ENCODE measurements around the gene DMRTC2.

Gene DMRTC2

DNA sequence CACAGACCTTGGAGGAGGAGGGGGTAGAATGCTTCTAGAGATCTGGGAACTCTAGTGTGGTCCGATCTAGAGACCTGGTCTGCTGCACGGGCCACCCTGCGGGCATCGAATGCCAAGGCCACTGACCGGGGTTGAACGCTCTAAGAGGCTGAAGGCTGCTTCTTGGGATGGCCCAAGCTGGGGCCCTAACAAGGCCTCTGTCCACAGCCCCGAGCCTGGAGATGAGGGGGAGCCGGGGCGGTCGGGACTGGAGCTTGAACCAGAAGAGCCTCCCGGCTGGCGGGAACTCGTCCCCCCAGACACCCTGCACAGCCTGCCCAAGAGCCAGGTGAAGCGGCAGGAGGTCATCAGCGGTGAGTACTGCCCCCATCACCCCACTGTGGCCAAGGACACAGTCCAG, 53.4 kb downstream of the DMRTC2 start:
- no peak for TF ChIP-seq CTCF (IDR thresholded peaks at IDR 0.05; ENCODE audit: low read depth, low read length)
- no peak overlapping the region for H3K4me3 ChIP-seq (ENCODE audit: low read depth, low read length)

Measured in WI38 (cell line).